GM21390 (cell line): ENCODE measurements around the gene TCF7L2.

Source experiments
- ATAC-seq: cut with Tn5 transposase; IDR thresholded peaks from one replicate; pipeline ENCODE4 v1.9.1; 2021; ENCODE audit not compliant: unreplicated experiment

Gene TCF7L2

GRCh38 chr10:112991888-112992491 lies 41.9 kb downstream of the TCF7L2 start:
- no peak for ATAC-seq

- ATAC-seq = no peak
Observed at GRCh38 chr10:112996462-112996861, 46.4 kb downstream of the TCF7L2 start.

DNA sequence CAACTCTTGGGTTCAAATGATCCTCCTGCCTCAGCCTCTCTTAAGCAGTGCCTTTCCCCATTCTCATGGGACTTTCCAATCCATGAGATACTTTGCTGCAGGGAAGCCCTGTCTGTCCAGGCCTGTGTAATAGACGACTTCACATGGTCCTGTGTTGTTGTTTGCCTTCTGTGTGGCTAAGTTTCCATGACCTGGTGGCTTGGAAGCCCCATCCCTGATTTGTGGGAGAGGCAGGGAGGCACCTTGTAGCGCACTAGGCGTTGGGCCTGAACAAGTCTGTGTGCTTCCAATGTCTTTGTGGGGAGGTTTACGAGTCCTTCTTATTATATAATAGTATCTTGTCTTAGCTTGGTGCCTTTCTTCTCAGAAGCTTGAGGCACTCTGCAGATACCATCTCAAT lies 49.1 kb downstream of the TCF7L2 start:
- no peak for ATAC-seq

GRCh38 chr10:113000442-113000841 lies 50.4 kb downstream of the TCF7L2 start:
- no peak for ATAC-seq

DNA sequence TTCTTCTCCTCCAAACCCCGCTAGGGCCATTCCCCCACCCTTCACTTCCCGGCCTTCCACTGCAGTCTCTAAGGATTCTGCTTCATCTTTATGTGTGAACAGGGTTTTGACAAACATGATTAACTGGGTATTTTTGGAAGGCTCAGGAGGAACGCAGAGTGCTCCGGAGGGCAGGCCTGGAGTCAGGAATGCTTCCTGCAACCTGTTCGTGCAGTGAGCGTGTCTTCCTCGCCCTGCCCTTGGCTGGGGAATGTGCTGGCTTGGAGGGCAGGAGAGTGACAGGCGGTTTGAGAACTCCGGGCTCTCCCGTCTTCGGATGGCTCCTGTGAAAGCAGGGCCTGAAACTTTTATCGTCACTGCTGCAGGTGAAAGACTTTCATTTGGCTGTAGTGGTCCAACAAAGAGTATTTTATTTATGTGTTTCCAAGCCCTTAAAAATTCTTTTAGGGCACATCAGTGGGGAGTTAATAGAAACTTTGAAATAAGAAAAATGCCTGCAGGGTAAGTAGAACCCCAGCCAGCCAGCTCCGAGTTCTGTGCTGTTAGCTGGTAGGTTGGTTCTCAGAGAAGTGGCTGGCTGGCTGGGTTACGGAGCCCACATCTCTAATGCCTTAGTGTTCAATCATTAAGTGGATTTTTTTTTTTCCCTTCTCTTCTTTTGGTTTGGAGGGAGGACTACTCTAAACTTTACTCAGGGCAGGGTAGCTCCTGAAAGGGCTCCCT lies 51.0 kb downstream of the TCF7L2 start:
- ATAC-seq = no peak

DNA sequence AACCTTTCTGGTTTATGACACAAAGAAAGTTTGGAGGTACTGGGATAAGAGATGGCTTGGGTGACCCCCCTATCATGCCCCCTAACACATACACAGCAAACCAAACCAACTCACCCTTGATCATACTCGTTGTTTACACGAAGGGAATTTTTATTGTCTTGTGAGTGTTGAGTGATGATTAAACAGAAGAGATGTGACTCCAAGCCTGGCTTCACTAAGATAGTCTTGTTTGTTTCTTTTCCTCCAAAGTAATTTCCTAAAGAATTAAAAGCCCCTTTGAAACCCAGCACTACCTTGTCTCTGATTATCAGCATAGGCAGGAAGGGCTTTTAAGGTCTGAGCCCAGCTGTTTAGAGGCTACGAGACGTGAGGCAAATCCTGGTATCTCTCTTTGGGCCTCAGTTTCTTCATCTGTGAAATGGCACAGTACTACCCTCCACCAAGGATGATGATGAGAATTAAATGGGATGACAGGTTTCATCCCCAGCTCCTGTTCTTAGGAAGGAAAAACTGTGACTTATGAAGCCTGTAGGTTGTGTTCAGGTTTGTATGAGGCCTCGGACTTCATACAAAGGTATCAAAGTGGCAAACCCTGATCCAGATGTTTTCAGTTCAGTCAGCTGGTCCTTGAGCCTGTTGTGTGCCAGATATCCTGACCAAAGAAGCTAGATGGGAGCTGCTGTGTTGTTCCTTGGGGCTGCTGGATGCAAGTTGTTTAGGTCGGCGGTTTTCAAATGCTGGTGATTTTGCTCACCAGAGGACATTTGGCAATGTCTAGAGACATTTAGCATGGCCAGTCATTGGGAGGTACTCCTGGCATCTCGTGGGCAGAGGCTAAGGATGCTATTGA lies 51.8 kb downstream of the TCF7L2 start:
- no peak for ATAC-seq

- ATAC-seq = no peak
Observed at GRCh38 chr10:113002449-113002777, 52.4 kb downstream of the TCF7L2 start.

- no peak for ATAC-seq
Observed at GRCh38 chr10:113003052-113003451, 53.0 kb downstream of the TCF7L2 start.

DNA sequence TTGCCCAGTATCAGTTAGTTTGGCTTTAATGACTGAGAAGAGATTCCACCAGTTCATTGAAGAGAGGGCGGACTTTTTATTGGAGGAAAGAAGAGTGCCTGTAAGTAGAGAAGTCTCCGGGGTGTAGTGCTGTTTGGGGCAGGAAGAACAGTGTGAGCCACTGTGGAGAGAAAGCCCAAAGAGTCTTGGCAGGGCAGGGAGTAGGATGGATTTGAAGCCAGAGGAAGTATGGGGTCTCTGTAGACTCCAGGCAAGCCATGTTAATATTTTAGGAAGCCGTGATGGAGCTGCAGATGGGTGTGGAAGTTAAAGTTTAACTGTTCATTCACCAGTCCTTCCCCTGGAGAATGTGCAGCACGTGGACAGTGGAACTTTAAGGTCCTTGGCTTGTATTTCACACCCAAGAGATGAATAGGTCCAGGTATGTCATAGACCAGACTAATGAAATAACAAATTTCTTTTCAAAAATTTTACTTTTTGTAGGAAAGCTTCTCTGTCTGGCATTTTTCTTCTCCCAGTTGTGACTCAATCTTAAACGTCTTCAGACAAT lies 54.1 kb downstream of the TCF7L2 start:
- ATAC-seq = no peak

GRCh38 chr10:113005380-113005779 lies 55.3 kb downstream of the TCF7L2 start:
- no peak for ATAC-seq

GRCh38 chr10:113006656-113007342 lies 56.8 kb downstream of the TCF7L2 start:
- ATAC-seq = no peak

GRCh38 chr10:113007343-113007771 lies 57.3 kb downstream of the TCF7L2 start:
- no peak for ATAC-seq

- ATAC-seq = no peak
Observed at GRCh38 chr10:113007821-113008220, 57.8 kb downstream of the TCF7L2 start.

GRCh38 chr10:113011592-113012374 lies 61.7 kb downstream of the TCF7L2 start:
- ATAC-seq = no peak

- no peak for ATAC-seq
Observed at GRCh38 chr10:113015201-113015600, 65.2 kb downstream of the TCF7L2 start.

DNA sequence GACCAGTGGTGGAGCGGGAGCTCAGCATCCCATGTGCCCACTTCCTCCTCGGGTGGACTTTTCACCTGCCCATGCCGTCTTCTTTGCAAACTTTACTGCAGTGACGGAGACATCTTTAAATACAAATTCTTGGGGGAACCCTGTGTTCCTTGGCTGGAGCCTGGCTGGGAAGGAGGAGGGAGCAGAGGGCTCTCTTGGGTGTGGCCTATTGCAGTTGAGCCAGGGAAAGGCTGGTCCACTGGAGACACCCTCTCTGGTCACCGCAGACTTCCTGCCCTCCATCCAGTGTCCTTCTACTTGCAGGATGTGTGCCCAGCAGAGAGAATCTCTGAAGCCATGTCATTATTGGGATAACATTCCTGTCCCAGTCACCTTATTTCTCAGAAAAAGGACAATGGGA lies 67.3 kb downstream of the TCF7L2 start:
- ATAC-seq = no peak

DNA sequence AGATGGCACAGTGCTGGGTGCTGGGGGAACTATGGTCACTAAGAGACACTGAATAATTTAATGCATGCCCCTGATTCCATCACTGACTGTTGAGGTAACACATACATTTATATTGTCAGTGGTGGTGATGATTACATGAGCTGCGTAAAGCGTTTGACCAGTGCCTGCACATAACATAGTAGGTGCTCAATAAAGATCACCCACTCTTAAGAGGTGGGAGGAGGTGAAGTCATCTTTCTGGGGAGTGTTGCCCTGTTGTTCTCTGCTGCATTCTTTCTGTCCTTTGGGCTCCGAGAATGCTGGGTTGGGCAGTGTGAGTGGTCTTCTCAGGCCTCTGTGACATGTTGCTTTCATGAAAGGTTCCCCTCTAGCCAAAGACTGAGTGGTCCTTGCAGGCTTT lies 68.0 kb downstream of the TCF7L2 start:
- ATAC-seq = no peak

GRCh38 chr10:113019096-113019495 lies 69.0 kb downstream of the TCF7L2 start:
- no peak for ATAC-seq

- ATAC-seq = no peak
Observed at GRCh38 chr10:113019692-113020474, 69.8 kb downstream of the TCF7L2 start.

DNA sequence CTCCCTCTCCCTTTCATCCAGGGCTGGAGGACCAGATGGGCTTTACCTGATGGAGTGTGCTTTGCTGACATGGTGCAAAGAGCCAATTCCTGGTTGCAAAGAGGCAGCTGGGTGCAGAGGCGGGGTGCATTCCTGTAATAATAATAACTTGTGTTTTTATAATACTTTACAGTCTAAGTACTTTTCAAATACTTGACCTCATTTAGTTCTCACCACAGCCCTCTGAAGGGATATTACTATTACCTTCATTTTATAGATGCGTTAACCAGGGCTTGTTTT lies 70.4 kb downstream of the TCF7L2 start:
- ATAC-seq = no peak
